ENCODE data around the gene MAB21L1. TPM values are rescaled to one million over a fixed set of nuclear protein-coding genes. Genes with fewer than 3 reads are reported as not detected.

Gene MAB21L1
- 0.40 TPM for total RNA-seq
- long read RNA-seq, partial matches to known transcripts, result 0 of 2 reads
- long read RNA-seq, other reads (novel, unspliced or antisense), result 0 of 2 reads

GRCh38 chr13:35475960-35476943, at the start of gene MAB21L1:
MAB21L1 (minus strand) TSS chr13:35476689; CDS start chr13:35476138, 551 bp downstream.
- intact Hi-C loops (cut with DNase I), result no loop called here
- ATAC-seq (ENCODE audit: poor library complexity) (peak; percentile 54), DNase-seq (peak; percentile 46)

DNA sequence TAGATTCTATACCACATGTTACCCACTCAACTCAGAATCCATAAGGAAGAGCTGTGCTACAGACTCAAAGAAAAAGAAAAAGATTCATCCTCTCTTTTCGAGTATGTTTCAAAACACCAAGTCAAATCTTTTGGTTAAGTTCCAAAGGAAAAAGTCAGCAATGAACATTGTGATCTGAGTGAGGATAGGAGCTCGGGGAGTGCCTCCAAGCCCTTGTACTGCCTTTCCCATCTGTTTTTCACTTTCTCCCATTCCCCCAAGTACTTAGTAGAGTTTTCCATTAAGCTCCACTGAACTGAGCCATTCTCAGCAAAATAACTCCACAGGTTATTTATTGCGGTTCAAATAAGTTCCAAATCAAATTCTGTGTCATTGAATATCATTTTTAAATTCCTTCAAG, 47.7 kb upstream of the MAB21L1 start:
- DNase-seq (no peak), ATAC-seq (ENCODE audit: poor library complexity) (peak; percentile 73)
- intact Hi-C loops (cut with DNase I), result no loop called here

- DNase-seq (no peak), ATAC-seq (ENCODE audit: poor library complexity) (no peak)
- intact Hi-C loops (cut with DNase I), result no loop called here
Measured at GRCh38 chr13:35518337-35518946, 42.0 kb upstream of the MAB21L1 start.

DNA sequence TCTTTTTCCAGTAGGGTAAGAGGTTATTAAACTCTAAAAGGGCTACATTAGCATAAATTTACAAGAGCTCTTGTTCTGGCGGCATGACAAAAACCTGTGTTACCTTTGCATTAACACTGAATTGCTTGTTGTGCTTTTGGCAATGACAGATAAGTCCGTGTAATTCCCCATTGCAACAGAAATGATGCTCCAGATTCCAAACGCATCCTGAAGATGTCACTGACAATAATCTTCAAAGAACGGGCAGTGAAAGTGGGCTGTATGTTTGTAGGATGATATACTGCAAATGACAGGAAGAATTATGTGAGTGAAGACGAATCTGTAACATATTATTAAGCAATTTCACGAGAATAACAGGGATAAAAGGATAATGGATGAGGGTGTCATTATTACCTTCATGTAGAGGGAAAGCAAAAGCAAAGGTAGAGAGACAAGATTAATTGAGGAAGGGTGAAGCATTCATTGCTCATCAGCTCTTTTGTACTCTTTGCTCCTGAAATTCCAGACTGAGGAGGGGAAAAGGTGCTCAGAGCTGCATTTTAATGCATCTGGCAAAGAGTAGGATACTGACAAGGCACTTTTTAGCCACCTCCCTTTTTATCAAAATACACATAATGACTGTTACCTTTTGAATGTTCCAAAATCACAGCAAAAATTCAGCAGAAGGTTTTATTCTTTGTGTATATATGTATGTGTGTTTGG, 38.5 kb upstream of the MAB21L1 start:
- no peak for DNase-seq
- ATAC-seq (ENCODE audit: poor library complexity), result no peak
- intact Hi-C loops (cut with DNase I), result no loop called here

- DNase-seq (no peak), ATAC-seq (ENCODE audit: poor library complexity) (no peak)
- intact Hi-C loops (cut with DNase I), result no loop called here
Measured at GRCh38 chr13:35514061-35514477, 37.6 kb upstream of the MAB21L1 start.

DNA sequence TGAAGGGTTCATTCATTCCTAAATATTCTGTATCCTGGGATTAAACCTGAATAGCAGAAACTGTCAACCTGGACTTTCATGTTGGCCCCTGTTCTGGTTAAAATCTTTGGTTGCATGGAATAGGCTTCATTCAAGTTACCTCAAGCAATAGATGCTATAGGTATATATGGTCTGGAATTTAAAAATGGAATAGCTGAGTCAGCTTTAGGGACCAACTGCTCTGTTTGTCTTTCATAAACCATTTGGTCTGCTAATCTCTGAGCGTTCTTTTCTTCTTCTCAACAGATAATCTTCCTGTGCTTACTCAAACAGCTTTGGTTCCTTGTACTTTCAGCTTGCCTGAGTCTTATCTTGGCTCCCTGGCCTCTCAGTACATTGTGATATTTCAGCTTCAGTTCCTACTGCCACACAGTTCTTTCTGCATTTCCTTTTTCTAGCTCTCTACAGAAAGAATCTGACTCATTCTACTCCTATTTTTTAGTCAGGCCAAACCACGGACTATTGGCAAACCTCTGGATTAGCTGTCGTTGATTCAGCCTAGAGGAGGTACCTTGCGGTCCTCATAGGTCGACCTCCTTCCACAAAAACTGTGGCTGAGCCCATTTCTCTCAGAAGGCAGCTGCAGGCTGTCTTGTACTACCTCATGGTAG, 35.9 kb upstream of the MAB21L1 start:
- intact Hi-C loops (cut with DNase I), result no loop called here
- DNase-seq (no peak), ATAC-seq (ENCODE audit: poor library complexity) (peak; percentile 72)

GRCh38 chr13:35502456-35502855, 26.0 kb upstream of the MAB21L1 start:
- ATAC-seq (ENCODE audit: poor library complexity), result no peak
- no peak for DNase-seq
- intact Hi-C loops (cut with DNase I), result no loop called here

GRCh38 chr13:35501661-35502235, 25.3 kb upstream of the MAB21L1 start:
- DNase-seq (no peak), ATAC-seq (ENCODE audit: poor library complexity) (no peak)
- intact Hi-C loops (cut with DNase I), result no loop called here

DNA sequence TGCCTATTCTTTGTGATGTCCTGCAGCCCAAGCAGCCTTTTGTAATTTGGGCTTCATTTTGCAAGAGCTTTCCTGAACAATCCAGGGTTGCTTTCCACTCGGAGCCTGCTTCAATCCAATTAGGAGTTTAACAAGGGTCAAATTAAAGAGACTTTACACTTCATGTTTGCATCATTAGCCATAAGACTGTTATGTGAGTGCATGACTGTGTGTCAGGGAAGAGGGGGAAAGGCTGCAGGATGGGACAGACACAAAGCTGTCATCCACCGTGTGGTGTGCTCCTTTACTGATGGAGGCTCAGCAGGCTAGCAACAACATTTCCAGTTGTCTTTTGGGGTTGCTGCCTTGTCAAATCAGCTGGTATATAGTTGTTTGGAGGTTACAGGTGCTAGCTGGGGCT, 23.7 kb upstream of the MAB21L1 start:
- no peak for DNase-seq
- intact Hi-C loops (cut with DNase I), result no loop called here
- ATAC-seq (ENCODE audit: poor library complexity), result no peak

GRCh38 chr13:35499676-35500075, 23.2 kb upstream of the MAB21L1 start:
- intact Hi-C loops (cut with DNase I), result no loop called here
- ATAC-seq (ENCODE audit: poor library complexity) (no peak), DNase-seq (no peak)

GRCh38 chr13:35499196-35499662, 22.7 kb upstream of the MAB21L1 start:
- no peak for DNase-seq
- ATAC-seq (ENCODE audit: poor library complexity), result peak; percentile 94
- intact Hi-C loops (cut with DNase I), result no loop called here

DNA sequence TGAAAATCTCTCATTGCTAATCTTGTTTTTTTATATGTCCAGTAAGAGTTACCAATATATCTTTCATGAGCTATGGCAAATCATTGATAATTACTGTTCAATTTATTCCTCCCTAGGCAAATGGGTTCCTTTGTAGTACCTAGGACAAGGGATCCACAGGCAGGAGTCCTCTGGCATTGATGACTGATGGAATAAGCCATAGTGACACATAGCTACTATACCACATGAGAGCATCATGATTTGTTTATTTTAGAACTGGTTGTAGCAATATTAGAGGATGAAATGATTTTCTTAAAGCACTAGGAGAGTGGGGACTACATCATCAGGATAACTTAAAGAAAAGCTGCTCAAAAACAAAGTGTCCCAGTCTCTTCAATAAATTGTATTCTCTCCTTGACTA, 21.7 kb upstream of the MAB21L1 start:
- ATAC-seq (ENCODE audit: poor library complexity), result no peak
- DNase-seq, result no peak
- intact Hi-C loops (cut with DNase I), result no loop called here

DNA sequence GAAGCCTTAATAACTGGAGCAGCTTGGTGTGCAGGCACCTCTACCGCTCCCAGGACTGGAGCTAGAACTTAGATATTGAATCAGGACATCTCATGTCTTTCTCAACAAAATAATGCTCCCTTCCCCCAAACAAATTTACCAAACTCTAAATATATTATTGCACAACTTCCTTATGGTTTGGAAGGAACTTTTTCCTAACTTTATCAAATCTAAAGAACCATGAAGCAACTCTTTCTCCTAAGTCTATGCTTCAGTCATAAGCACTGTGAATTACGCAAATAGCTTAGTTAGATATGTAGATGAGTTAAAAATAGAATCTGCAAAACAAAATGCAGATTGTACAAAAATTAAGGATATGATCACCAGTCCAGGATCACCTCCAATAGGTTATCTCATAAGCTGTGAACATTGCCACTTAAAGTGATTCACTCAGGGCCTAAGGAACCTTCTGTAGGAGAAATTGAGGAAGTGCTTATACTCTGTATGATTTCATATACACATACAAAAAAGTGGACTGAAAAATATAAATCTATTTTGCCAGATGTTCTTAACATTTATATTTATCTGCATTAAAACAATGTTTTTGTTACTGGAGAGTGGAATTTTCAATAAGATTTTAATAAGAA, 20.4 kb upstream of the MAB21L1 start:
- intact Hi-C loops (cut with DNase I), result no loop called here
- ATAC-seq (ENCODE audit: poor library complexity) (no peak), DNase-seq (no peak)

DNA sequence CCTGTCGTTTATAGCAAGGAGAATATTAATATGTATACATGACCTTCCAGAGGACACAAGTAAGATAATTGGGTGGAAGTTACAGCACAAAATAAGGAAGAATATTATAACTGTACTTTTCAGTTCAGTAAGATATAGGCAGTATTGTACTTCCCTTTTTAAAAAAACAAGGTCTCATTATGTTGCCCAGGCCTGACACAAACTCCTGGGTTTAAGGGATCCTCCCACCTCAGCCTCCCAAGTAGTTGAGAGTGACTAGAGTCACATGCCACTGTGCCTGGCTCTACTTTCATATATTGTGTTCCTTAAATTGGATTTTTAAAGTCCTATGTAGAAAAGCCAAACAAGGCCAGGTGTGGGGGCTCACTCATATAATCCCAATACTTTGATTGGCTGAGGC, 19.5 kb upstream of the MAB21L1 start:
- intact Hi-C loops (cut with DNase I), result no loop called here
- no peak for DNase-seq
- no peak for ATAC-seq (ENCODE audit: poor library complexity)

GRCh38 chr13:35489050-35489449, 12.6 kb upstream of the MAB21L1 start:
- DNase-seq (no peak), ATAC-seq (ENCODE audit: poor library complexity) (no peak)
- intact Hi-C loops (cut with DNase I), result no loop called here

- DNase-seq (no peak), ATAC-seq (ENCODE audit: poor library complexity) (no peak)
- intact Hi-C loops (cut with DNase I), result no loop called here
Measured at GRCh38 chr13:35485424-35485823, 8.9 kb upstream of the MAB21L1 start.

DNA sequence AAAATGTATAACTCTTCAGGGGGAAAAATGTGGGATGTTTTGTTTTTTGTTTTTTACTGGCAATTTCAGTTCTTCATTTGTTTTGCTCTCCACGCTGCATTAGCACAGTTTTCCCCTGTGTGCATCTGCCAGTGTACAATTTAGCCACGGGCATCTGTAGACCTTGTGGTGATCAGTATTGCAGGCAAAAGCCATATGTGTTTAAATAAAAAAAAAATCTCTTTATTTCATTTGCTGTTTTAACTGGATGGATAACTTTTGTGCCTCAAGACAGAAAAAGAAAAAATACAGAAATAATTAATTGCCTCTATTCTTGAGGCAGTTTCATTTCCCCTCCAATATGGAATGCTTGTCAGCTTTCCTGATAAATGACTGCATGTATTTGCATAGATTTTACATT, 7.9 kb upstream of the MAB21L1 start:
- intact Hi-C loops (cut with DNase I), result no loop called here
- DNase-seq, result no peak
- no peak for ATAC-seq (ENCODE audit: poor library complexity)

GRCh38 chr13:35483761-35484160, 7.3 kb upstream of the MAB21L1 start:
- intact Hi-C loops (cut with DNase I), result no loop called here
- no peak for DNase-seq
- ATAC-seq (ENCODE audit: poor library complexity), result no peak

All from Right ventricle myocardium superior (tissue), 1 donor.